ENCODE measurements around the gene DNAJC30. TPM values are rescaled to one million over a fixed set of nuclear protein-coding genes. Genes with fewer than 3 reads are reported as not detected.

The DNAJC30 gene
- total and polyA plus RNA-seq, 2 donors from 2014 or later = 15.0 to 28.6 TPM

DNA sequence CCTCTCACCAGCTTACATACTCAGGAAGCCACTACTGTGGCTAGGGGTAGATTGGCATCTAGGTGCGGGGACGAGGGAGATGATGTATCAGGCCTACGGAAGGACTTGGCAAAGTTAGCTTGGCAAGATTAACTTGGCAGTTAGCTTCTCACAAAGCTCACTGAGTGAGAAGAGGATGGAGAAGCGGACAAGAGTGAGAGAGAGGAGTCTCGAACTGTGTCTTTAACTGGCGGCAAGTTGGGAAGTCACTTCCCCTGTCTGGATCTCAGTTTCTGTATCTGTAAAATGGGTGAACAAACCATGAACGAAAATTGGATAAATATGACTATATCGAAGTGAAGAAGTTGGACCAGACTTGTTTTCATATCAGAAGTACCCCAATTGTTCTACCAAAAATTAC is 49.4 kb downstream of the DNAJC30 start:
- H3K27ac ChIP-seq (ENCODE audit: low read depth in 2 of 2, low read length in 2 of 2) = no peak overlapping the region
- no peak overlapping the region for H3K4me3 ChIP-seq (ENCODE audit: low read length in 3 of 3)
- intact Hi-C loops (cut with DNase I) = no loop called here
- no peak for DNase-seq
- H3K9me3 ChIP-seq (ENCODE audit: control insufficient read depth in 2 of 3, insufficient read depth in 1 of 3, low read length in 3 of 3) = no peaks in the 10 kb centered on the region
- TF ChIP-seq, protein P1, sequence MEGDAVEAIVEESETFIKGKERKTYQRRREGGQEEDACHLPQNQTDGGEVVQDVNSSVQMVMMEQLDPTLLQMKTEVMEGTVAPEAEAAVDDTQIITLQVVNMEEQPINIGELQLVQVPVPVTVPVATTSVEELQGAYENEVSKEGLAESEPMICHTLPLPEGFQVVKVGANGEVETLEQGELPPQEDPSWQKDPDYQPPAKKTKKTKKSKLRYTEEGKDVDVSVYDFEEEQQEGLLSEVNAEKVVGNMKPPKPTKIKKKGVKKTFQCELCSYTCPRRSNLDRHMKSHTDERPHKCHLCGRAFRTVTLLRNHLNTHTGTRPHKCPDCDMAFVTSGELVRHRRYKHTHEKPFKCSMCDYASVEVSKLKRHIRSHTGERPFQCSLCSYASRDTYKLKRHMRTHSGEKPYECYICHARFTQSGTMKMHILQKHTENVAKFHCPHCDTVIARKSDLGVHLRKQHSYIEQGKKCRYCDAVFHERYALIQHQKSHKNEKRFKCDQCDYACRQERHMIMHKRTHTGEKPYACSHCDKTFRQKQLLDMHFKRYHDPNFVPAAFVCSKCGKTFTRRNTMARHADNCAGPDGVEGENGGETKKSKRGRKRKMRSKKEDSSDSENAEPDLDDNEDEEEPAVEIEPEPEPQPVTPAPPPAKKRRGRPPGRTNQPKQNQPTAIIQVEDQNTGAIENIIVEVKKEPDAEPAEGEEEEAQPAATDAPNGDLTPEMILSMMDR (IDR thresholded peaks at IDR 0.05; ENCODE audit: borderline replicate concordance, extremely low read depth, insufficient read depth) = no peak
- no peaks in the 10 kb centered on the region for H3K4me1 ChIP-seq (ENCODE audit: control insufficient read depth in 2 of 3, insufficient read depth in 2 of 3, low read depth in 1 of 3, low read length in 3 of 3)
- H3K36me3 ChIP-seq (ENCODE audit: control insufficient read depth in 2 of 3, insufficient read depth in 3 of 3, low read length in 3 of 3) = no peaks in the 10 kb centered on the region
- H3K27me3 ChIP-seq (ENCODE audit: control insufficient read depth, insufficient read depth, low read length) = no peaks in the 10 kb centered on the region
- no peak for FAIRE-seq
- no peak overlapping the region for H3K9ac ChIP-seq (ENCODE audit: low read length in 3 of 3)

DNA sequence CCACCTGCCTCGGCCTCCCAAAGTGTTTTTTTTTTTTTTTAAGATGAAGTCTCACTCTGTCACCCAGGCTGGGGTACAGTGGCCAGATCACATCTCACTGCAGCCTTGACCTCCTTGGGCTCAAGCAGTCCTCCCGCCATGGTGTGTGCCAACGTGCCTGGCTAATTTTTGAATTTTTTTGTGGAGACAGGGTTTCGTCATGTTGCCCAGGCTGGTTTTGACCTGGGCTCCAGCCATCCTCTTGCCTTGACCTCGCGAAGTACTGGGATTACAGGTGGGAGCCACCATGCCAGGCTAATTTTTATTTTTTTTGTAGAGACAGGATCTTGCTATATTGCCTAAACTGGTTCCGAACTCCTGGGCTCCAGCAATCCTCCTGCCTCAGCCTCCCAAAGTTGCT is 49.9 kb downstream of the DNAJC30 start:
- TF ChIP-seq, protein P1 (IDR thresholded peaks at IDR 0.05; ENCODE audit: borderline replicate concordance, extremely low read depth, insufficient read depth) = no peak
- Histone ChIP-seq H3K36me3 (ENCODE audit: control insufficient read depth in 2 of 3, insufficient read depth in 3 of 3, low read length in 3 of 3) (no peaks in the 10 kb centered on the region), H3K9me3 (ENCODE audit: control insufficient read depth in 2 of 3, insufficient read depth in 1 of 3, low read length in 3 of 3) (no peaks in the 10 kb centered on the region), H3K4me1 (ENCODE audit: control insufficient read depth in 2 of 3, insufficient read depth in 2 of 3, low read depth in 1 of 3, low read length in 3 of 3) (no peaks in the 10 kb centered on the region), H3K4me3 (ENCODE audit: low read length in 3 of 3) (no peak overlapping the region), H3K27me3 (ENCODE audit: control insufficient read depth, insufficient read depth, low read length) (no peaks in the 10 kb centered on the region), H3K27ac (ENCODE audit: low read depth in 2 of 2, low read length in 2 of 2) (no peak overlapping the region), H3K9ac (ENCODE audit: low read length in 3 of 3) (no peak overlapping the region)
- intact Hi-C loops (cut with DNase I) = no loop called here
- DNase-seq (no peak), FAIRE-seq (no peak)

DNA sequence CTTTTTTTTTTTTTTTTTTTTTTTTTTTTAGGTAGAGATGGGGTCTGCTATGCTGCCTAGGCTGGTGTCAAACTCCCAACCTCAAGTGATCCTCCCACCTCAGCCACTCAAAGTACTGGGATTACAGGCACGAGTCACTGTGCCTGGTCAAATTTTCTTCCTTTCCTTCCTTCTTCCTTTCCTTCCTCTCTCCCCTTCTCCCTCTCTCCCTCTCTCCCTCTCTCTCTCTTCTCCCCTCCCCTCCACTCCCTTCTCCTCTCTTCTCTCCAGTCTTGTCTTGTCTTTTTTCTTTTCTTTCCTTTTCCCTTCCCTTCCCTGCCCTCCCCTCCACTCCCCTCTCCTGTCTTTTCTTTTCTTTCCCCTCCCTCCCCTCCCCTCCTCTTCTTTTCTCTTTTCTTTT is 51.7 kb downstream of the DNAJC30 start:
- Histone ChIP-seq H3K9me3 (ENCODE audit: control insufficient read depth in 2 of 3, insufficient read depth in 1 of 3, low read length in 3 of 3) (no peaks in the 10 kb centered on the region), H3K36me3 (ENCODE audit: control insufficient read depth in 2 of 3, insufficient read depth in 3 of 3, low read length in 3 of 3) (no peaks in the 10 kb centered on the region), H3K9ac (ENCODE audit: low read length in 3 of 3) (no peak overlapping the region), H3K4me3 (ENCODE audit: low read length in 3 of 3) (no peak overlapping the region), H3K27ac (ENCODE audit: low read depth in 2 of 2, low read length in 2 of 2) (no peak overlapping the region), H3K27me3 (ENCODE audit: control insufficient read depth, insufficient read depth, low read length) (no peaks in the 10 kb centered on the region), H3K4me1 (ENCODE audit: control insufficient read depth in 2 of 3, insufficient read depth in 2 of 3, low read depth in 1 of 3, low read length in 3 of 3) (no peaks in the 10 kb centered on the region)
- DNase-seq (no peak), FAIRE-seq (no peak)
- intact Hi-C loops (cut with DNase I) = no loop called here
- TF ChIP-seq, protein P1 (IDR thresholded peaks at IDR 0.05; ENCODE audit: borderline replicate concordance, extremely low read depth, insufficient read depth) = no peak

Small RNA genes lying within 50 kb of the gene (microRNA-seq; reads per million reads assigned to microRNA genes)
- gene MIR4284 = not detected

Other genes starting within 250 kb of the DNAJC30 start
- 0.22 TPM for gene FZD9, start 249.7 kb downstream of the DNAJC30 start, total RNA-seq
- gene FZD9, start 249.7 kb downstream of the DNAJC30 start, polyA plus RNA-seq (ENCODE audit: insufficient read depth, low read depth, low replicate concordance) = not detected
- 52.0 TPM for gene BAZ1B, start 161.2 kb downstream of the DNAJC30 start, total RNA-seq
- gene BAZ1B, start 161.2 kb downstream of the DNAJC30 start, polyA plus RNA-seq (ENCODE audit: insufficient read depth, low read depth, low replicate concordance) = 10.4 TPM
- gene BCL7B, start 125.8 kb downstream of the DNAJC30 start, total RNA-seq = 55.4 TPM
- 67.3 TPM for gene BCL7B, start 125.8 kb downstream of the DNAJC30 start, polyA plus RNA-seq (ENCODE audit: insufficient read depth, low read depth, low replicate concordance)
- 33.6 TPM for gene TBL2, start 104.9 kb downstream of the DNAJC30 start, total RNA-seq
- 18.8 TPM for gene TBL2, start 104.9 kb downstream of the DNAJC30 start, polyA plus RNA-seq (ENCODE audit: insufficient read depth, low read depth, low replicate concordance)
- gene MLXIPL, start 58.9 kb downstream of the DNAJC30 start, total RNA-seq = 26.2 TPM
- 27.9 TPM for gene MLXIPL, start 58.9 kb downstream of the DNAJC30 start, polyA plus RNA-seq (ENCODE audit: insufficient read depth, low read depth, low replicate concordance)
- 13.2 TPM for gene VPS37D, start 15.6 kb downstream of the DNAJC30 start, total RNA-seq
- 19.3 TPM for gene VPS37D, start 15.6 kb downstream of the DNAJC30 start, polyA plus RNA-seq (ENCODE audit: insufficient read depth, low read depth, low replicate concordance)
- 61.0 TPM for gene BUD23, start 144 bp upstream of the DNAJC30 start, total RNA-seq
- gene BUD23, start 144 bp upstream of the DNAJC30 start, polyA plus RNA-seq (ENCODE audit: insufficient read depth, low read depth, low replicate concordance) = 92.7 TPM
- gene STX1A, start 36.2 kb upstream of the DNAJC30 start, total RNA-seq = 7.4 TPM
- 2.2 TPM for gene STX1A, start 36.2 kb upstream of the DNAJC30 start, polyA plus RNA-seq (ENCODE audit: insufficient read depth, low read depth, low replicate concordance)
- gene ABHD11, start 55.3 kb upstream of the DNAJC30 start, total RNA-seq = 95.7 TPM
- 55.3 TPM for gene ABHD11, start 55.3 kb upstream of the DNAJC30 start, polyA plus RNA-seq (ENCODE audit: insufficient read depth, low read depth, low replicate concordance)
- gene CLDN3, start 86.8 kb upstream of the DNAJC30 start, total RNA-seq = 180 TPM
- 76.5 TPM for gene CLDN3, start 86.8 kb upstream of the DNAJC30 start, polyA plus RNA-seq (ENCODE audit: insufficient read depth, low read depth, low replicate concordance)
- 342 TPM for gene CLDN4, start 147.5 kb upstream of the DNAJC30 start, total RNA-seq
- 82.6 TPM for gene CLDN4, start 147.5 kb upstream of the DNAJC30 start, polyA plus RNA-seq (ENCODE audit: insufficient read depth, low read depth, low replicate concordance)
- gene METTL27, start 159.1 kb upstream of the DNAJC30 start, total RNA-seq = 19.3 TPM
- 12.9 TPM for gene METTL27, start 159.1 kb upstream of the DNAJC30 start, polyA plus RNA-seq (ENCODE audit: insufficient read depth, low read depth, low replicate concordance)
- gene TMEM270, start 177.7 kb upstream of the DNAJC30 start, total RNA-seq = 0.50 TPM
- gene TMEM270, start 177.7 kb upstream of the DNAJC30 start, polyA plus RNA-seq (ENCODE audit: insufficient read depth, low read depth, low replicate concordance) = not detected

Measured in kidney (tissue), 14 donors.